HG03064 (cell line): ENCODE results near the gene FAM72B.
"Not testable (repeated sequence)": the region's sequence is repeated elsewhere in the genome, so short reads cannot be mapped to it uniquely, and the experiment has no call there.

Experiments used
- ATAC-seq: cut with Tn5 transposase; IDR thresholded peaks from one replicate; pipeline ENCODE4 v1.9.1; 2021; ENCODE audit warnings: low read depth; ENCODE audit not compliant: unreplicated experiment

The FAM72B gene

DNA sequence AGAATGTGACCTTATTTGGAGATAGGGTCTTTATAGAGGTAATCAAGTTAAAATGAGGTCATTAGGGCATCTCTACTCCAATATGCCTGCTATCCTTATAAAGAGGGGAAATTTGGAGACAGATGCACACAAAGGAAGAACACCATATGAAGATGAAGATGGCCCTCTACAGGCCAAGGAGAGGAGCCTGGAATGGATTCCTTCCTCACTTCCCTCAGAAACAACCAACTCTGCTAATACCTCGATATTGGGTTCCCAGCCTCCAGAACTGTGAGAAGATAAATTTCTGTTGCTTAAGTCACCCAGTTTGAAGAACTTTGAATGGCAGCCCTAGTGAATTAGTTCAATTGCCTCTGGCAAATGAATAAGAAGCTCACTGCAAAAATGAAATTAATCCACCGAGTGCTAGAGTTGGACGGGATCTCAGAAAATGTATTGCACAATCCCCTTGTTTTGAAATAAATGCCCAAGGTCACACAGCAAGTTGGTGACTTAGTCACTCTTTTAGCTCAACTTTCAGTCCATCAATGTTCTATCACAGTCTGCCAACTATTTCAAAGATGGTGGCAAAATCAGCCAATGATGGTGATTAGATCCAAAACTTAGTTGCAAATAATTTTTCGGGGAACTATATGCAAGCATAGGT is 27.1 kb downstream of the FAM72B start:
- ATAC-seq: not testable (repeated sequence)

- not testable (repeated sequence) for ATAC-seq
Observed at GRCh38 chr1:121155671-121156358, 28.3 kb downstream of the FAM72B start.

- not testable (repeated sequence) for ATAC-seq
Observed at GRCh38 chr1:121154811-121155210, 29.3 kb downstream of the FAM72B start.

GRCh38 chr1:121152788-121153187 is 31.4 kb downstream of the FAM72B start:
- not testable (repeated sequence) for ATAC-seq

DNA sequence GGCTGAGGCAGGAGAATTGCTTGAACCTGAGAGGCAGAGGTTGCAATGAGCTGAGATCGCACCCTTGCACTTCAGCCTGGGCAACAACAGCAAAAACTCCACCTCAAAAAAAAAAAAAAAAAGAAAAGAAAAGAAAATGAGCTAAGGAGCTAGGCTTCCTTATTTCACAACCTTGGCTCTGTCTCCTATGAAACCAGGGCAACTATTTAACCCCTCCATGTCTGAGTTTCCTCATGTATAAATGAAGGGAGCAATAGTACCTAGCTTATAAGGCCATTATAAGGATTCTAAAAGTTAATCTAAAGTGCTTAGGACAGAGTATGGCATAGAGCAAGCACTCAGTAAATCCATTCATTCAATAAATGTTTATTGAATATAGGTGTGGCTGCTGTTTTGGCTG is 32.8 kb downstream of the FAM72B start:
- ATAC-seq: not testable (repeated sequence)

DNA sequence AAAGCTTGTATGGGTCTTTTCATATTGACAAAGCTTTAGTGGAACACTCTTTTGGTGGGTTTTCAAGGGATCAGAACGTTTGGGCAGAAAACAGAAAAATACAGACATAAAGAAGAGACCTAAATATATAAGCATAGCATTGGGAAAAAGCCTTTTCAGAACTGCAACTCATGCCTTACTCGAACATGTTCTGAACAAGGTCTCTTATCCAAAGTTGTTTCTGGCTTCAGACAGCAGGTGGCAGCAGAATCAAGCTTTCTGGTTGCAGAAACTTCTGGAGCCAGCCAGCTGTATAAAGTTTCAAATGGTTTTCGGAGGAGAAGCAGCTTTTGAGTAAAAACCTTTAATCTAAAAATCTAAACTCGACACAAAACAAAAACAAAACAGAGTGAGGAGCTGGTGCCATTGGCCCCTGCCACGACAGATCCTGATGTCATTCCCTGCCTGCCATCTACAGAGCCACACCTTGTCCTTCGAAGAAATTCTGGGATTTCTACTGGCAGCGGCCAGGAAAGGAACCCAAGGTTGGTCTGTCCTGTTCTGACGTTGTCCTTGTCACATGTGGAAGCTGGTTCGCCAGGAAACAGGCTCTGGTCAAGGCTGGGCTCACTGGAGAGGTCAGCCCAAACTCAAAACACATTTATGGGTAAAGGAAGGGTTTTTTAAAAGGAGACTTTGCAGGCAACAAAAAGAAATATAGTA is 35.5 kb downstream of the FAM72B start:
- not testable (repeated sequence) for ATAC-seq

GRCh38 chr1:121140393-121140792 is 43.7 kb downstream of the FAM72B start:
- not testable (repeated sequence) for ATAC-seq

GRCh38 chr1:121131494-121131893 is 52.6 kb downstream of the FAM72B start:
- not testable (repeated sequence) for ATAC-seq

DNA sequence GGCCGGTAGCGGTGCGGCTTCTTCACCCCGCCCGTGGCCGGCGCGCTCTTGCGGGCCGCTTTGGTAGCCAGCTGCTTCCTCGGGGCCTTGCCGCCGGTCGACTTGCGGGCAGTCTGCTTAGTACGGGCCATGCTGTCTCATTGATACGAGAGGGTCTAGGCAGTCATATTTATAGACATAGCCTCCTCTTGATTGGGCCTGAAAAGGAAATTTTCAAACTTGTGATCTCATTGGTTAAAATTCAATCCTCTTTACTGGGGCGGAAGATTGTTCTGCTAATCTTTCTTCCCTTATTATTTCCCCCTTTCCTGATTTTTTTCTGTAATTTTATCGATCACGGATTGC is 65.7 kb downstream of the FAM72B start:
- not testable (repeated sequence) for ATAC-seq
